Measurements from ENCODE around the gene SEMA4C.

The SEMA4C gene

GRCh38 chr2:96842600-96842999 is 27.3 kb downstream of the SEMA4C start:
- no peak for DNase-seq (ENCODE audit: low spot score)

GRCh38 chr2:96841701-96842495 is 28.0 kb downstream of the SEMA4C start:
- no peak for DNase-seq (ENCODE audit: low spot score)

- no peak for DNase-seq (ENCODE audit: low spot score)
Measured at GRCh38 chr2:96839875-96840850, 29.7 kb downstream of the SEMA4C start.

GRCh38 chr2:96839293-96839874 is 30.5 kb downstream of the SEMA4C start:
- no peak for DNase-seq (ENCODE audit: low spot score)

GRCh38 chr2:96838345-96839292 is 31.3 kb downstream of the SEMA4C start:
- DNase-seq (ENCODE audit: low spot score) = no peak

- no peak for DNase-seq (ENCODE audit: low spot score)
Measured at GRCh38 chr2:96837575-96837974, 32.3 kb downstream of the SEMA4C start.

GRCh38 chr2:96835830-96836229 is 34.0 kb downstream of the SEMA4C start:
- DNase-seq (ENCODE audit: low spot score) = no peak

- no peak for DNase-seq (ENCODE audit: low spot score)
Measured at GRCh38 chr2:96832754-96833507, 36.9 kb downstream of the SEMA4C start.

- no peak for DNase-seq (ENCODE audit: low spot score)
Measured at GRCh38 chr2:96832408-96832753, 37.5 kb downstream of the SEMA4C start.

- no peak for DNase-seq (ENCODE audit: low spot score)
Measured at GRCh38 chr2:96831679-96832078, 38.2 kb downstream of the SEMA4C start.

GRCh38 chr2:96830044-96830562 is 39.8 kb downstream of the SEMA4C start:
- no peak for DNase-seq (ENCODE audit: low spot score)

- no peak for DNase-seq (ENCODE audit: low spot score)
Measured at GRCh38 chr2:96828874-96829273, 41.0 kb downstream of the SEMA4C start.

- DNase-seq (ENCODE audit: low spot score) = no peak
Measured at GRCh38 chr2:96828436-96828835, 41.4 kb downstream of the SEMA4C start.

- DNase-seq (ENCODE audit: low spot score) = no peak
Measured at GRCh38 chr2:96826546-96827278, 43.2 kb downstream of the SEMA4C start.

- no peak for DNase-seq (ENCODE audit: low spot score)
Measured at GRCh38 chr2:96825057-96825456, 44.8 kb downstream of the SEMA4C start.

GRCh38 chr2:96824079-96824870 is 45.6 kb downstream of the SEMA4C start:
- DNase-seq (ENCODE audit: low spot score) = no peak

- no peak for DNase-seq (ENCODE audit: low spot score)
Measured at GRCh38 chr2:96823198-96823597, 46.7 kb downstream of the SEMA4C start.

- DNase-seq (ENCODE audit: low spot score) = no peak
Measured at GRCh38 chr2:96822786-96823185, 47.1 kb downstream of the SEMA4C start.

GRCh38 chr2:96821113-96821675 is 48.7 kb downstream of the SEMA4C start:
- DNase-seq (ENCODE audit: low spot score) = no peak

Data from kidney capillary endothelial cell (primary cell).